Measurements from ENCODE around the gene TEAD3. TPM values are rescaled to one million over a fixed set of nuclear protein-coding genes. Genes with fewer than 3 reads are reported as not detected.

Gene TEAD3
- total and polyA plus RNA-seq, 10 of the 15 experiments (the other 5 are each of a cell fraction or from before 2014, with no cell fraction given): 0.02 to 0.28 (median 0.18) TPM; not detected in 5

- TF ChIP-seq, protein P1, sequence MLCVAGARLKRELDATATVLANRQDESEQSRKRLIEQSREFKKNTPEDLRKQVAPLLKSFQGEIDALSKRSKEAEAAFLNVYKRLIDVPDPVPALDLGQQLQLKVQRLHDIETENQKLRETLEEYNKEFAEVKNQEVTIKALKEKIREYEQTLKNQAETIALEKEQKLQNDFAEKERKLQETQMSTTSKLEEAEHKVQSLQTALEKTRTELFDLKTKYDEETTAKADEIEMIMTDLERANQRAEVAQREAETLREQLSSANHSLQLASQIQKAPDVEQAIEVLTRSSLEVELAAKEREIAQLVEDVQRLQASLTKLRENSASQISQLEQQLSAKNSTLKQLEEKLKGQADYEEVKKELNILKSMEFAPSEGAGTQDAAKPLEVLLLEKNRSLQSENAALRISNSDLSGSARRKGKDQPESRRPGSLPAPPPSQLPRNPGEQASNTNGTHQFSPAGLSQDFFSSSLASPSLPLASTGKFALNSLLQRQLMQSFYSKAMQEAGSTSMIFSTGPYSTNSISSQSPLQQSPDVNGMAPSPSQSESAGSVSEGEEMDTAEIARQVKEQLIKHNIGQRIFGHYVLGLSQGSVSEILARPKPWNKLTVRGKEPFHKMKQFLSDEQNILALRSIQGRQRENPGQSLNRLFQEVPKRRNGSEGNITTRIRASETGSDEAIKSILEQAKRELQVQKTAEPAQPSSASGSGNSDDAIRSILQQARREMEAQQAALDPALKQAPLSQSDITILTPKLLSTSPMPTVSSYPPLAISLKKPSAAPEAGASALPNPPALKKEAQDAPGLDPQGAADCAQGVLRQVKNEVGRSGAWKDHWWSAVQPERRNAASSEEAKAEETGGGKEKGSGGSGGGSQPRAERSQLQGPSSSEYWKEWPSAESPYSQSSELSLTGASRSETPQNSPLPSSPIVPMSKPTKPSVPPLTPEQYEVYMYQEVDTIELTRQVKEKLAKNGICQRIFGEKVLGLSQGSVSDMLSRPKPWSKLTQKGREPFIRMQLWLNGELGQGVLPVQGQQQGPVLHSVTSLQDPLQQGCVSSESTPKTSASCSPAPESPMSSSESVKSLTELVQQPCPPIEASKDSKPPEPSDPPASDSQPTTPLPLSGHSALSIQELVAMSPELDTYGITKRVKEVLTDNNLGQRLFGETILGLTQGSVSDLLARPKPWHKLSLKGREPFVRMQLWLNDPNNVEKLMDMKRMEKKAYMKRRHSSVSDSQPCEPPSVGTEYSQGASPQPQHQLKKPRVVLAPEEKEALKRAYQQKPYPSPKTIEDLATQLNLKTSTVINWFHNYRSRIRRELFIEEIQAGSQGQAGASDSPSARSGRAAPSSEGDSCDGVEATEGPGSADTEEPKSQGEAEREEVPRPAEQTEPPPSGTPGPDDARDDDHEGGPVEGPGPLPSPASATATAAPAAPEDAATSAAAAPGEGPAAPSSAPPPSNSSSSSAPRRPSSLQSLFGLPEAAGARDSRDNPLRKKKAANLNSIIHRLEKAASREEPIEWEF (IDR thresholded peaks at IDR 0.05; ENCODE audit: insufficient replicate concordance, low read depth, low read length): no peak
- TF ChIP-seq ETV6 (conservative IDR thresholded peaks at IDR 0.05 in 1 of 2, IDR thresholded peaks at IDR 0.05 in 1 of 2; ENCODE audit: borderline replicate concordance in 1 of 2, low read depth in 1 of 2) (no peak), ZNF622 (IDR thresholded peaks at IDR 0.05) (no peak), EED (IDR thresholded peaks at IDR 0.05; ENCODE audit: low read depth) (no peak), CBX3 (IDR thresholded peaks at IDR 0.05; ENCODE audit: borderline replicate concordance, low read depth) (no peak), POU2F2 (IDR thresholded peaks at IDR 0.05; ENCODE audit: borderline replicate concordance, low read depth, low read length) (no peak), WRNIP1 (IDR thresholded peaks at IDR 0.05; ENCODE audit: borderline replicate concordance, low read depth, low read length) (no peak), NFYB (IDR thresholded peaks at IDR 0.05; ENCODE audit: insufficient read depth, low read depth, low read length) (no peak), TAF1 (IDR thresholded peaks at IDR 0.05; ENCODE audit: borderline replicate concordance, low read depth, low read length) (no peak), STAT1 (conservative IDR thresholded peaks at IDR 0.05) (no peak), YBX1 (IDR thresholded peaks at IDR 0.05) (no peak), BMI1 (IDR thresholded peaks at IDR 0.05; ENCODE audit: borderline replicate concordance) (no peak)
- TF ChIP-seq, protein P2, sequence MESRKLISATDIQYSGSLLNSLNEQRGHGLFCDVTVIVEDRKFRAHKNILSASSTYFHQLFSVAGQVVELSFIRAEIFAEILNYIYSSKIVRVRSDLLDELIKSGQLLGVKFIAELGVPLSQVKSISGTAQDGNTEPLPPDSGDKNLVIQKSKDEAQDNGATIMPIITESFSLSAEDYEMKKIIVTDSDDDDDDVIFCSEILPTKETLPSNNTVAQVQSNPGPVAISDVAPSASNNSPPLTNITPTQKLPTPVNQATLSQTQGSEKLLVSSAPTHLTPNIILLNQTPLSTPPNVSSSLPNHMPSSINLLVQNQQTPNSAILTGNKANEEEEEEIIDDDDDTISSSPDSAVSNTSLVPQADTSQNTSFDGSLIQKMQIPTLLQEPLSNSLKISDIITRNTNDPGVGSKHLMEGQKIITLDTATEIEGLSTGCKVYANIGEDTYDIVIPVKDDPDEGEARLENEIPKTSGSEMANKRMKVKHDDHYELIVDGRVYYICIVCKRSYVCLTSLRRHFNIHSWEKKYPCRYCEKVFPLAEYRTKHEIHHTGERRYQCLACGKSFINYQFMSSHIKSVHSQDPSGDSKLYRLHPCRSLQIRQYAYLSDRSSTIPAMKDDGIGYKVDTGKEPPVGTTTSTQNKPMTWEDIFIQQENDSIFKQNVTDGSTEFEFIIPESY (IDR thresholded peaks at IDR 0.05): no peak
- TF ChIP-seq, protein P3, sequence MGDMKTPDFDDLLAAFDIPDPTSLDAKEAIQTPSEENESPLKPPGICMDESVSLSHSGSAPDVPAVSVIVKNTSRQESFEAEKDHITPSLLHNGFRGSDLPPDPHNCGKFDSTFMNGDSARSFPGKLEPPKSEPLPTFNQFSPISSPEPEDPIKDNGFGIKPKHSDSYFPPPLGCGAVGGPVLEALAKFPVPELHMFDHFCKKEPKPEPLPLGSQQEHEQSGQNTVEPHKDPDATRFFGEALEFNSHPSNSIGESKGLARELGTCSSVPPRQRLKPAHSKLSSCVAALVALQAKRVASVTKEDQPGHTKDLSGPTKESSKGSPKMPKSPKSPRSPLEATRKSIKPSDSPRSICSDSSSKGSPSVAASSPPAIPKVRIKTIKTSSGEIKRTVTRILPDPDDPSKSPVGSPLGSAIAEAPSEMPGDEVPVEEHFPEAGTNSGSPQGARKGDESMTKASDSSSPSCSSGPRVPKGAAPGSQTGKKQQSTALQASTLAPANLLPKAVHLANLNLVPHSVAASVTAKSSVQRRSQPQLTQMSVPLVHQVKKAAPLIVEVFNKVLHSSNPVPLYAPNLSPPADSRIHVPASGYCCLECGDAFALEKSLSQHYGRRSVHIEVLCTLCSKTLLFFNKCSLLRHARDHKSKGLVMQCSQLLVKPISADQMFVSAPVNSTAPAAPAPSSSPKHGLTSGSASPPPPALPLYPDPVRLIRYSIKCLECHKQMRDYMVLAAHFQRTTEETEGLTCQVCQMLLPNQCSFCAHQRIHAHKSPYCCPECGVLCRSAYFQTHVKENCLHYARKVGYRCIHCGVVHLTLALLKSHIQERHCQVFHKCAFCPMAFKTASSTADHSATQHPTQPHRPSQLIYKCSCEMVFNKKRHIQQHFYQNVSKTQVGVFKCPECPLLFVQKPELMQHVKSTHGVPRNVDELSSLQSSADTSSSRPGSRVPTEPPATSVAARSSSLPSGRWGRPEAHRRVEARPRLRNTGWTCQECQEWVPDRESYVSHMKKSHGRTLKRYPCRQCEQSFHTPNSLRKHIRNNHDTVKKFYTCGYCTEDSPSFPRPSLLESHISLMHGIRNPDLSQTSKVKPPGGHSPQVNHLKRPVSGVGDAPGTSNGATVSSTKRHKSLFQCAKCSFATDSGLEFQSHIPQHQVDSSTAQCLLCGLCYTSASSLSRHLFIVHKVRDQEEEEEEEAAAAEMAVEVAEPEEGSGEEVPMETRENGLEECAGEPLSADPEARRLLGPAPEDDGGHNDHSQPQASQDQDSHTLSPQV (IDR thresholded peaks at IDR 0.05): no peak
These were observed 2.5 kb upstream of the TEAD3 start (continued) for GRCh38 chr6:35499372-35499771.

Data from GM12878 (cell line).